ENCODE measurements around the gene PTTG1. TPM values are rescaled to one million over a fixed set of nuclear protein-coding genes. Genes with fewer than 3 reads are reported as not detected.

Gene PTTG1
- total RNA-seq, 4 donors from 2014 or later: 31.5 to 46.3 (median 43.0) TPM

DNA sequence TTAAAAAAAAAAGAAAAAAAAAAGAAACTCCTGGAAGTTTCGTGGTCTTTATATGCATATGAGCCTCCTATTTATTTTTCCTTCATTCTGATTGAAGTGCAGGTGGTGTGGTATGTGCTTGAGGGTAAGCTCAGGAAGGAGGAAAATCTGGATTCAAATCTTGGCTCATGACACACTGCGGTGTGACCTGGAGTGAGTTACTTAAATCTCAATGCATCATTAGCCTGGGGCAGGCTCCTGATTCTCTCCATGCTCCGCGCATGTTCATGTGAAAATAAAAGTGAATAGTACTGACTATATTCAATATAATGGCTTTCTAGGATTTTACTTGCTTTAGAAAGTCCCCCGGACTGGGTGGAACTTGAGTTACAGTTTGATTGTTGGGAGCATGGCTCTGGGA is 35.6 kb downstream of the PTTG1 start:
- no peak for DNase-seq (ENCODE audit: low spot score in 2 of 2)
- no peak overlapping the region for H3K4me3 ChIP-seq (ENCODE audit: low read depth, poor library complexity, severe bottlenecking)
- TF ChIP-seq, protein P1, sequence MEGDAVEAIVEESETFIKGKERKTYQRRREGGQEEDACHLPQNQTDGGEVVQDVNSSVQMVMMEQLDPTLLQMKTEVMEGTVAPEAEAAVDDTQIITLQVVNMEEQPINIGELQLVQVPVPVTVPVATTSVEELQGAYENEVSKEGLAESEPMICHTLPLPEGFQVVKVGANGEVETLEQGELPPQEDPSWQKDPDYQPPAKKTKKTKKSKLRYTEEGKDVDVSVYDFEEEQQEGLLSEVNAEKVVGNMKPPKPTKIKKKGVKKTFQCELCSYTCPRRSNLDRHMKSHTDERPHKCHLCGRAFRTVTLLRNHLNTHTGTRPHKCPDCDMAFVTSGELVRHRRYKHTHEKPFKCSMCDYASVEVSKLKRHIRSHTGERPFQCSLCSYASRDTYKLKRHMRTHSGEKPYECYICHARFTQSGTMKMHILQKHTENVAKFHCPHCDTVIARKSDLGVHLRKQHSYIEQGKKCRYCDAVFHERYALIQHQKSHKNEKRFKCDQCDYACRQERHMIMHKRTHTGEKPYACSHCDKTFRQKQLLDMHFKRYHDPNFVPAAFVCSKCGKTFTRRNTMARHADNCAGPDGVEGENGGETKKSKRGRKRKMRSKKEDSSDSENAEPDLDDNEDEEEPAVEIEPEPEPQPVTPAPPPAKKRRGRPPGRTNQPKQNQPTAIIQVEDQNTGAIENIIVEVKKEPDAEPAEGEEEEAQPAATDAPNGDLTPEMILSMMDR (IDR thresholded peaks at IDR 0.05): no peak
- TF ChIP-seq POLR2A (IDR thresholded peaks at IDR 0.05): no peak
- intact Hi-C loops (cut with DNase I; ENCODE audit: low total_unique reads): loop anchor here (10.0 kb wide), 1 partner anchor 228 kb away; no protein-coding TSS in a partner anchor
- 48 to 54% methylated on average over 5 of the region's 5 CpGs for WGBS, 2 donors

DNA sequence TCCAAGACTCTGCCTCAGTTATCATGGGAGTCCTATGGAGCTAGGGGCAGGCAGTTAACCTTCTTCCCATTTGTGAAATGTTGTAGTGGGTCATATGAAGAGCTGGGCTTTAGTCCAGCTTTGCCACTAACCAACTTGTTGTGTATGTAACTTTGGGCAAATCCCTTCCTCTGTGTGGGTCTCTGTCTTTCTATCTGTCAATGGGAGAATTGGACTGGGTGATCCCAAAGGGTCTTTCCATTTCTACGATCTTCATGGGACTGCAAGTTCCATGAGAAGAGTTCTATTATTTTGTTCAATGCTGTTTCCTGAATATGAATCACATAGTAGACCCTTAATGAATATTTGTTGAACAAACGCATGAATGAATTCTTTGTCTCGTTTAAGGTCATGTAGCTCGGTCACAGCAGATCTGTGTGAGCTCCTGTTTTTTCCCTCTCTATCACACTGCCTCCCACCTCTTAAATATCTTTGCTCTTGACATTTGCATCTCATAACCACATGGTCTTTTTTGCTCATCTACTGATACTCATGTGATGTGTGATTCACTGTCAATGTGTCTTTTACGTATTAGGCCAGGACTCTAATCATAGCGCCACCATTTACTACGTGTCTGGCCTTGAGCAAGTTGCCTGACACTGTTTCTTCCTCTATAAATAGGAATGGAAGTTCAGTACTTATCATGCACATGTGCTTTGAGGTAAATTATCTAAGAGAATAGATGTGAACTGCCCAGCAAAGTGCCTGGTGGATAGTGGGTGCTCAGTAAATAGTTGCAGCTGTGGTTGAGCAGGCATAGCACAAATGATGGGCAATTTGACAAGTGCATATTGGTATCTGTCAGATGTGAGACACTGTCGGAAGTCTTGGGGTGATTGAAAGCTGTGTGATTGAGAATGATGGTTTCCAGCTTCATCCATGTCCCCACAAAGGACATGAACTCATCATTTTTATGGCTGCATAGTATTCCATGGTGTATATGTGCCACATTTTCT is 37.4 kb downstream of the PTTG1 start:
- WGBS, 2 donors: 81 to 85% methylated on average over 8 of the region's 8 CpGs
- no peak overlapping the region for H3K4me3 ChIP-seq (ENCODE audit: low read depth, poor library complexity, severe bottlenecking)
- no peak for TF ChIP-seq POLR2A (IDR thresholded peaks at IDR 0.05)
- TF ChIP-seq, protein P1 (IDR thresholded peaks at IDR 0.05): no peak
- DNase-seq (ENCODE audit: low spot score in 2 of 2): no peak
- intact Hi-C loops (cut with DNase I; ENCODE audit: low total_unique reads): loop anchor here (10.0 kb wide), 1 partner anchor 226 kb away; no protein-coding TSS in a partner anchor

DNA sequence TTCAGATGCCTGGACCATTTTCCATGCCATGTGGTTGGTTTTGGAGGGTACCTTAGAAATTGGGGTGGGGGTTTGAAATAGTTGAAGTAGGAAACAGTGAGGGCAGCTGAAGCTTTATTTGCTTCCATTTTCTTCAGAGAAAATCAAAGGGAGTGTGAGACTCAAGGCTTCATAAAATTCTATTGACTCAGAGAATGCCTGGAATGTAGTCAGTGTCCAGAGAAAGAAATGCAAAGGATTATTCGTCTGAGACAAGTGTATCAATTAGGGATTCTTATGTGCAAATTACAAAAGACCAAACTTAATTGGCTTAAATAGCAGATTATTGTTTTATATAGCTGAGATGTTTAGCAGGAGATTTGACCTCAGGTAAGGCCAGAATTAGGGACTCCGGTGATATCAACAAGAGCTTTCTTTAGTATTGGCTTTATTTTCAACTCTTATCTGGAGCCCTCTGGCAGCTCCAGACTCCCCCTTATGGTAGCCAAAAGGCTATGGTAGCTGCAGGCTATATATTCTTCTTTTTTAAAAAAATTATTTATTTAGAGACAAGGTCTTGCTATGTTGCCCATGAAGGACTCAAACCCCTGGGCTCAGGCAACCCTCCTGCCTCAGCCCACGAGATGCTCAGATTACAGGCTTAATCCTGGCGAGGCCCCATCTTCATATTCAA is 38.9 kb downstream of the PTTG1 start:
- no peak overlapping the region for H3K4me3 ChIP-seq (ENCODE audit: low read depth, poor library complexity, severe bottlenecking)
- 71 to 83% methylated on average over 4 of the region's 4 CpGs for WGBS, 2 donors
- intact Hi-C loops (cut with DNase I; ENCODE audit: low total_unique reads): loop anchor here (10.0 kb wide), 1 partner anchor 1606 kb away; no protein-coding TSS in a partner anchor
- DNase-seq (ENCODE audit: low spot score in 2 of 2): no peak
- TF ChIP-seq, protein P1 (IDR thresholded peaks at IDR 0.05): no peak
- no peak for TF ChIP-seq POLR2A (IDR thresholded peaks at IDR 0.05)

DNA sequence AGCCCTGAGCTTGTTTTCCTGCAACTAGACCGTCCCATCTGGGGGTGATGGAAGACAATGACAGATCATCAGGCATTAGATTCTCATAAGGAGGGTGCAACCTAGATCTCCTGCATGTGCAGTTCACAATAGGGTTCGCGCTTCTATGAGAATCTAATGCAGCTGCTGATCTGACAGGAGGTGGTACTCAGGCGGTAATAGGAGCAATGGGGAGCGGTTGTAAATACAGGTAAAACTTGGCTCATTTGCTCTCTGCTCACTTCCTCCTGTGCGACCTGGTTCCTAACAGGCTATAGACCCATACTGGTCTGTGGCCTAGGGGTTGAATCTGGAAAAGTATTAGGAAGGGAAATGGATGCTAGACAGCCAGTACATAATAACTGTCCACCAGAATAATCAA is 39.7 kb downstream of the PTTG1 start:
- H3K4me3 ChIP-seq (ENCODE audit: low read depth, poor library complexity, severe bottlenecking): no peak overlapping the region
- no peak for DNase-seq (ENCODE audit: low spot score in 2 of 2)
- intact Hi-C loops (cut with DNase I; ENCODE audit: low total_unique reads): loop anchor here (10.0 kb wide), 1 partner anchor 1607 kb away; no protein-coding TSS in a partner anchor
- no peak for TF ChIP-seq POLR2A (IDR thresholded peaks at IDR 0.05)
- TF ChIP-seq, protein P1 (IDR thresholded peaks at IDR 0.05): no peak
- WGBS, 2 donors: 82 to 88% methylated on average over 6 of the region's 6 CpGs

DNA sequence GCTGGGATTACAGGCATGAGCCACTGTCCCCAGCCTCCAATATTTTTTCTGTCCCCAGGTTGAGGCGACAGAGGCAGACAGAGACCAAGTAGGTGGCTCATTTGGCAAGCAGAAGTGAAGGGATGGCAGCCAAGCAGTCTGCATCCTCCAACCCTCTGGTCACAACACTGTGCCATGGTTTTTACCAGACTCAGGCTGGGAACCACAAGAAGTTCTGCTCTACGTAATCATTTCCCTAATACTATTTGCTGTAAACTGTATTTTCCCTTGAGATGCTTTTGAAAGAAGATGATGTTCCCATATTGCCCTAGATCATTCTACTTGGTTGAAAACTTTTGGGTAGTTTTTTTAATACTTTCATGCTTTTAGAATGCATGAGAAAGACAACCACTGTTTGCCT is 40.5 kb downstream of the PTTG1 start:
- no peak for DNase-seq (ENCODE audit: low spot score in 2 of 2)
- TF ChIP-seq, protein P1 (IDR thresholded peaks at IDR 0.05): no peak
- no peak for TF ChIP-seq POLR2A (IDR thresholded peaks at IDR 0.05)
- 62 to 63% methylated on average over 2 of the region's 2 CpGs for WGBS, 2 donors
- intact Hi-C loops (cut with DNase I; ENCODE audit: low total_unique reads): loop anchor here (10.0 kb wide), 1 partner anchor 1607 kb away; no protein-coding TSS in a partner anchor
- H3K4me3 ChIP-seq (ENCODE audit: low read depth, poor library complexity, severe bottlenecking): no peak overlapping the region
